ENCODE measurements around the gene TREH. TPM values are rescaled to one million over a fixed set of nuclear protein-coding genes. Genes with fewer than 3 reads are reported as not detected.

Gene TREH
- total and polyA plus RNA-seq, 2 experiments from 2014 or later = 0.36 TPM; not detected in 1

DNA sequence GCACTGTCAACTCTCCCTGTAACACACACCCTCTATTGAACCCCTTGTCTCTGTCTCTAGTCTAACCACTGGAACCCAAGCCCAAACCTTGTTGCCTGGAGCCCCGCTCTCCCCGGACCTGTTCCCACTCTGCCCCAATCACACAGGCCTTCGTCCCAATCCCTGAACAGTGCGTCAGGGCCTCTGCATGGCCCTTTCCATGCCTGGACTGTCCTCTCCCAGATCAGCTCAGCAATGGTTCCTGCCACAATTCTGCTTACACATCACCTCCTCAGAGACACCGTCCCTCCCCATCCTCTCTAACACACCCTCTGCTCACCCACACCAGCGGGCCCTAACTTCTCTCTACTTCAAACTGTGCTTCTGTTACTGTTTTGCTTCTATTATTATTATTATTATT, 1.5 kb downstream of the TREH start (continued):
- TF ChIP-seq ZNF462 (CRISPR knock-in tag; IDR thresholded peaks at IDR 0.05) (no peak), CTCF (conservative IDR thresholded peaks at IDR 0.05; ENCODE audit: low read depth in 2 of 2) (no peak)

DNA sequence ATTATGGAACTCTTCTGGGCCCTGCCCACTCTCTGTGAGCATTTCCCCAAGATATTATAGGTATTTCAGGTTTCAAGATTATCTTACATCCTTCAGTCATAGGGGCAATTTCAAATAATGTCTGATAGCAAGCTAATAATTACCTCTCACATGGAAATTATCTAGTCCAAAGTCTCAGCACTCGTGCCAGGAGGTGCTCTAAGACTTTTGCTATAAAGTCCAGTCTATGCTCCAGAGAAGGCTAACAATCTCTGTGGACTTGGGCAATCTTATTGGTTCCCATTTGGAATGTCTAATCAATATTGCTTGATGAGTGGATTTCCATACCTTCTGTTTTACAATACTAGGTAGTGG, 5.4 kb downstream of the TREH start:
- Mint-ChIP-seq H3K27me3 (ENCODE audit: insufficient read depth, low read depth, poor library complexity) (peaks cover 7% of the 10 kb centered on the region), H3K36me3 (ENCODE audit: low read depth) (peaks cover 4% of the 10 kb centered on the region; the same call in 2 of the 3 replicates), H3K4me3 (no peak overlapping the region), H3K4me1 (peaks cover 2% of the 10 kb centered on the region; the same call in 2 of the 3 replicates), H3K27ac (no peak overlapping the region), H3K9me3 (peaks cover 31% of the 10 kb centered on the region)
- Histone ChIP-seq H3K9me2 (ENCODE audit: insufficient read depth) (0 out of 2 replicates have a peak, but pooled peaks cover 2% of the 10 kb centered on the region), H2AFZ (no peak overlapping the region), H3K4me1 (ENCODE audit: insufficient read depth) (no peaks in the 10 kb centered on the region), H3K27me3 (ENCODE audit: insufficient read depth) (no peaks in the 10 kb centered on the region), H3K27ac (ENCODE audit: low read depth) (no peak overlapping the region), H3K4me2 (no peak overlapping the region), H3K36me3 (ENCODE audit: insufficient read depth) (no peaks in the 10 kb centered on the region; the same call in 1 of the 2 replicates), H3F3A (replicated peaks; ENCODE audit: low read depth) (no peaks in the 10 kb centered on the region), H3K4me3 (no peak overlapping the region), H4K20me1 (replicated peaks; ENCODE audit: insufficient read depth) (no peaks in the 10 kb centered on the region), H3K79me2 (replicated peaks; ENCODE audit: insufficient read depth) (no peaks in the 10 kb centered on the region)
- TF ChIP-seq, protein P1, sequence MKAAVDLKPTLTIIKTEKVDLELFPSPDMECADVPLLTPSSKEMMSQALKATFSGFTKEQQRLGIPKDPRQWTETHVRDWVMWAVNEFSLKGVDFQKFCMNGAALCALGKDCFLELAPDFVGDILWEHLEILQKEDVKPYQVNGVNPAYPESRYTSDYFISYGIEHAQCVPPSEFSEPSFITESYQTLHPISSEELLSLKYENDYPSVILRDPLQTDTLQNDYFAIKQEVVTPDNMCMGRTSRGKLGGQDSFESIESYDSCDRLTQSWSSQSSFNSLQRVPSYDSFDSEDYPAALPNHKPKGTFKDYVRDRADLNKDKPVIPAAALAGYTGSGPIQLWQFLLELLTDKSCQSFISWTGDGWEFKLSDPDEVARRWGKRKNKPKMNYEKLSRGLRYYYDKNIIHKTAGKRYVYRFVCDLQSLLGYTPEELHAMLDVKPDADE (IDR thresholded peaks at IDR 0.05) = no peak
- TF ChIP-seq EZH2phosphoT487 (IDR thresholded peaks at IDR 0.05; ENCODE audit: unreplicated experiment) (no peak), CTCF (conservative IDR thresholded peaks at IDR 0.05; ENCODE audit: low read depth in 2 of 2) (no peak)
- ATAC-seq (no peak), DNase-seq (ENCODE audit: low spot score) (no peak)
